Endothelial cell of umbilical vein (primary cell): ENCODE data around the gene ETDC.

Source experiments
- CTCF ChIP-seq, 2 donors: IDR thresholded peaks; 1 replicate in 1 of 2; 2 replicates in 1 of 2; pipeline ENCODE4 v1.5.1; 2011; ENCODE audit warnings: low read length in 2 of 2, mild to moderate bottlenecking in 2 of 2, moderate library complexity in 2 of 2, control low read depth in 1 of 2, inconsistent platforms in 1 of 2, low read depth in 1 of 2; ENCODE audit not compliant: insufficient read depth in 1 of 2; ENCODE audit errors: extremely low read depth in 1 of 2
- EZH2 ChIP-seq: IDR thresholded peaks from 2 replicates; pipeline ENCODE4 v1.6.1; 2012; ENCODE audit warnings: borderline replicate concordance, low read depth, mild to moderate bottlenecking, moderate library complexity, low read length, inconsistent platforms; ENCODE audit not compliant: severe bottlenecking
- FOS ChIP-seq: IDR thresholded peaks from 2 replicates; pipeline ENCODE4 v1.6.1; 2011; ENCODE audit warnings: mild to moderate bottlenecking, low read length, moderate library complexity, borderline replicate concordance; ENCODE audit not compliant: insufficient read depth
- JUN ChIP-seq: IDR thresholded peaks from 2 replicates; pipeline ENCODE4 v1.6.1; 2011; ENCODE audit warnings: borderline replicate concordance, low read depth; ENCODE audit not compliant: insufficient read length, insufficient read depth
- MAX ChIP-seq: IDR thresholded peaks from 2 replicates; pipeline ENCODE4 v1.6.1; 2011; ENCODE audit not compliant: insufficient read depth, insufficient read length
- POLR2A ChIP-seq: IDR thresholded peaks from 2 replicates; pipeline ENCODE4 v1.6.1; 2012; ENCODE audit warnings: low read depth, mild to moderate bottlenecking, control low read depth, low read length
- POLR2AphosphoS5 ChIP-seq: IDR thresholded peaks from 2 replicates; pipeline ENCODE4 v1.6.1; 2012; ENCODE audit warnings: low read depth, mild to moderate bottlenecking, control low read depth, low read length, moderate library complexity; ENCODE audit not compliant: insufficient read depth

- no peak for TF ChIP-seq POLR2A
- no peak for TF ChIP-seq MAX
- no peak for TF ChIP-seq CTCF (IDR thresholded peaks at IDR 0.05; ENCODE audit: extremely low read depth in 1 of 2, insufficient read depth in 1 of 2, low read depth in 1 of 2, low read length in 2 of 2)
- no peak for TF ChIP-seq EZH2
- TF ChIP-seq FOS, result peak; percentile 56
- TF ChIP-seq POLR2AphosphoS5, result no peak
- TF ChIP-seq JUN, result peak; percentile 3
Measured at GRCh38 chrX:135327299-135327698, 18.0 kb downstream of the ETDC start.
